Caco-2 (cell line): ENCODE results near the gene MYH14. TPM values are rescaled to one million over a fixed set of nuclear protein-coding genes. Genes with fewer than 3 reads are reported as not detected.

Experiments used
- BruUV-seq: library from RNA; stranded (reverse); fragments of 400-500 nt; replicated peaks from 2 replicates; lab custom pipeline; 2021; lab: Mats Ljungman, UMichigan
- CTCF ChIA-PET: fragments of 300-600 bp; sonication (Branson Sonifier 250); formaldehyde crosslinking; loops from one replicate; lab custom pipeline; 2022; ENCODE audit warnings: antibody characterized with exemption; lab: Charles Lee
- POLR2A ChIA-PET: fragments of 300-600 bp; sonication (Branson Sonifier 250); formaldehyde crosslinking; loops from one replicate; lab custom pipeline; 2022; ENCODE audit warnings: antibody characterized with exemption; lab: Charles Lee
- DNase-seq, 2 experiments: peaks; one replicate each; pipeline versions ENCODE4 v3.0.0 to v3.0.0-alpha.2; 2020 to 2022
- H3K27me3 ChIP-seq: replicated peaks from 2 replicates; pipeline ENCODE4 v1.6.0; 2011; ENCODE audit warnings: low read length; ENCODE audit not compliant: control insufficient read depth, insufficient read depth
- H3K36me3 ChIP-seq: 2 replicates; pipeline ENCODE4 v1.5.1; 2011; ENCODE audit warnings: low read length; ENCODE audit not compliant: control insufficient read depth, insufficient read depth
- H3K4me1 ChIP-seq: fragments of 250-450 bp; sonication (Bioruptor Pico); 2 replicates; pipeline ENCODE4 v1.5.1; 2020; ENCODE audit warnings: mild to moderate bottlenecking
- H3K4me3 ChIP-seq: 2 replicates; pipeline ENCODE4 v1.5.1; 2011; ENCODE audit warnings: low read depth, mild to moderate bottlenecking, control low read depth, low read length
- H3K9me3 ChIP-seq: fragments of 250-450 bp; sonication (Bioruptor Pico); 2 replicates; pipeline ENCODE4 v1.5.1; 2020; ENCODE audit warnings: mild to moderate bottlenecking, moderate library complexity
- H3K27ac Mint-ChIP-seq: one replicate; pipeline ENCODE4 v1.8.0; 2022; ENCODE audit warnings: mixed read lengths; ENCODE audit not compliant: unreplicated experiment
- H3K27me3 Mint-ChIP-seq: one replicate; pipeline ENCODE4 v1.8.0; 2022; ENCODE audit warnings: mixed read lengths; ENCODE audit not compliant: insufficient read depth, unreplicated experiment
- H3K36me3 Mint-ChIP-seq: one replicate; pipeline ENCODE4 v1.8.0; 2022; ENCODE audit warnings: mild to moderate bottlenecking, mixed read lengths; ENCODE audit not compliant: insufficient read depth, unreplicated experiment
- H3K4me1 Mint-ChIP-seq: one replicate; pipeline ENCODE4 v1.8.0; 2022; ENCODE audit warnings: low read depth, mixed read lengths; ENCODE audit not compliant: unreplicated experiment
- H3K4me3 Mint-ChIP-seq: one replicate; pipeline ENCODE4 v1.8.0; 2022; ENCODE audit warnings: mild to moderate bottlenecking, moderate library complexity, mixed read lengths; ENCODE audit not compliant: unreplicated experiment
- H3K9me3 Mint-ChIP-seq: one replicate; pipeline ENCODE4 v1.8.0; 2022; ENCODE audit warnings: mixed read lengths; ENCODE audit not compliant: unreplicated experiment
- CTCF ChIP-seq, 2 experiments: fragments of 200-600 bp in 1 of 2; IDR thresholded peaks; 1 replicate in 1 of 2; 2 replicates in 1 of 2; pipeline versions ENCODE4 v1.5.1 to v1.8.0; 2011 to 2022; ENCODE audit warnings: antibody characterized with exemption in 1 of 2, control low read depth in 1 of 2, inconsistent platforms in 1 of 2, low read depth in 1 of 2, low read length in 1 of 2, mild to moderate bottlenecking in 1 of 2, moderate library complexity in 1 of 2; ENCODE audit not compliant: insufficient read depth in 1 of 2, severe bottlenecking in 1 of 2, unreplicated experiment in 1 of 2
- intact Hi-C: fragments of 100-400 bp; cut with micrococcal nuclease; formaldehyde crosslinking; loops from one replicate; pipeline ENCODE4 v1.10.0; 2022; ENCODE audit not compliant: unreplicated experiment
- total RNA-seq: library from RNA; stranded (reverse); gene quantifications from 2 replicates; pipeline ENCODE4 v1.2.3, GENCODE V29; 2022

The MYH14 gene
- total RNA-seq, 1 experiment from 2014 or later, result 89.8 TPM

DNA sequence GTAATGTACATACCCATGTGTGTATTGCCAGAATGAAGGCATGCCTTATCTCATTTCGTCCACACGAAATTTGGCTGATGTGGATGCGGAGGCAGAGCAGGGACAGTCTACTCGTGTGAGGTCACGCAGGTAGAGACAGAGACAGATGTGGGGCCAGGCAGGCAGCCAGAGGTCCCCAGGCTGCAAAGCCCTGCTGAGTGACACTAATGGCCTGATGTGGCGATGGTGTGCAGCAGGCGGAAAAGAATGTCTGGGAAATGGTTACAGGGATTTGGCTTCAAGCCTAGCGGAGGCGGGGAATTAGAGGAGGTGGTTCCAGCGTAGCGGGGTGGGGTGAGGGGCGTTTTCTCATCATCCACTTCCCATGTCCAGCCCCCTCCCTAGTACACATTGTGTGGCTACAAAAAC lies 36.1 kb upstream of the MYH14 start:
- ChIA-PET POLR2A (no interaction called here), CTCF (interaction anchor here (0.5 to 0.7 kb wide), 3 partner anchors 42 to 895 kb away, joined by 3 to 12 read pairs (median 6); no protein-coding TSS in a partner anchor)
- Mint-ChIP-seq H3K4me3 (no peak overlapping the region), H3K9me3 (no peaks in the 10 kb centered on the region), H3K27ac (no peak overlapping the region), H3K4me1 (peaks cover 14% of the 10 kb centered on the region), H3K27me3 (peaks cover 6% of the 10 kb centered on the region), H3K36me3 (no peaks in the 10 kb centered on the region)
- no peaks in the 10 kb centered on the region for H3K27me3 ChIP-seq
- TF ChIP-seq CTCF (IDR thresholded peaks at IDR 0.05; ENCODE audit: insufficient read depth in 1 of 2, low read depth in 1 of 2, low read length in 1 of 2, severe bottlenecking in 1 of 2, unreplicated experiment in 1 of 2), result no peak
- H3K9me3 ChIP-seq, result no peaks in the 10 kb centered on the region
- H3K4me3 ChIP-seq, result no peak overlapping the region
- intact Hi-C loops, result loop anchor here (5.0 kb wide), 1 partner anchor 145 kb away; no protein-coding TSS in a partner anchor
- H3K4me1 ChIP-seq, result no peaks in the 10 kb centered on the region
- no peak for DNase-seq
- BruUV-seq, result no TSS peak
- no peaks in the 10 kb centered on the region for H3K36me3 ChIP-seq

DNA sequence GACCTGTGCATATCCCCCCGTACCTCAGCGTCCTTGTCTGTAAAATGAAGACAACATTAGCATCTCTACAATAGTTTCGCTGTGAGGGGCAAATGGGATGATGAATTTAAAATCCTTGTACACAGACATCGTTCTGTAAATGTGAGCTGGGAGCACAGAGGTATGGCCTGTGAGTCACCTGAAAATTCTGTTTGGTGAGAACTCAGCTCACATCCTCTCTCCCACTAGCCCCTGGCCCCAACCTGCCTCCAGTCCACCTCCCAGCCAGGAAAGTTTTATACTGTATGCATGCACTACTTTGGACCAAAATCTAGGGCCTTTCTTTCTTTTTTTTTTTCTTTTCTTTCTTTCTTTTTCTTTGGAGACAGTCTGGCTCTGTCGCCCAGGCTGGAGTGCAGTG lies 31.7 kb upstream of the MYH14 start:
- H3K4me3 Mint-ChIP-seq, result no peak overlapping the region
- H3K27me3 Mint-ChIP-seq, result peaks cover 6% of the 10 kb centered on the region
- BruUV-seq, result no TSS peak
- Histone ChIP-seq H3K4me1 (no peaks in the 10 kb centered on the region; the same call in 1 of the 2 replicates), H3K27me3 (no peaks in the 10 kb centered on the region), H3K4me3 (no peak overlapping the region), H3K9me3 (peaks cover 5% of the 10 kb centered on the region; the same call in 1 of the 2 replicates), H3K36me3 (no peaks in the 10 kb centered on the region)
- no peak for DNase-seq
- no peaks in the 10 kb centered on the region for H3K36me3 Mint-ChIP-seq
- H3K4me1 Mint-ChIP-seq, result peaks cover 14% of the 10 kb centered on the region
- H3K27ac Mint-ChIP-seq, result no peak overlapping the region
- intact Hi-C loops, result no loop called here
- POLR2A ChIA-PET, result no interaction called here
- H3K9me3 Mint-ChIP-seq, result no peaks in the 10 kb centered on the region
- CTCF ChIA-PET, result interaction anchor here (0.6 kb wide), 2 partner anchors 11 to 32 kb away, joined by 3 to 4 read pairs; partner anchors contain the start of gene MYH14
- no peak for TF ChIP-seq CTCF (IDR thresholded peaks at IDR 0.05; ENCODE audit: insufficient read depth in 1 of 2, low read depth in 1 of 2, low read length in 1 of 2, severe bottlenecking in 1 of 2, unreplicated experiment in 1 of 2)

- H3K27ac Mint-ChIP-seq, result no peak overlapping the region
- Histone ChIP-seq H3K27me3 (no peaks in the 10 kb centered on the region), H3K4me1 (no peaks in the 10 kb centered on the region; the same call in 1 of the 2 replicates), H3K36me3 (no peaks in the 10 kb centered on the region), H3K9me3 (peaks cover 5% of the 10 kb centered on the region; the same call in 1 of the 2 replicates), H3K4me3 (no peak overlapping the region)
- no peak overlapping the region for H3K4me3 Mint-ChIP-seq
- peaks cover 9% of the 10 kb centered on the region for H3K4me1 Mint-ChIP-seq
- ChIA-PET CTCF (no interaction called here), POLR2A (no interaction called here)
- H3K36me3 Mint-ChIP-seq, result no peaks in the 10 kb centered on the region
- no peak for TF ChIP-seq CTCF (IDR thresholded peaks at IDR 0.05; ENCODE audit: insufficient read depth in 1 of 2, low read depth in 1 of 2, low read length in 1 of 2, severe bottlenecking in 1 of 2, unreplicated experiment in 1 of 2)
- no peak for DNase-seq
- intact Hi-C loops, result no loop called here
- peaks cover 6% of the 10 kb centered on the region for H3K27me3 Mint-ChIP-seq
- H3K9me3 Mint-ChIP-seq, result no peaks in the 10 kb centered on the region
- no TSS peak for BruUV-seq
Measured at GRCh38 chr19:50172726-50173125, 30.7 kb upstream of the MYH14 start.
